Small intestine (tissue), 7 donors: ENCODE measurements around the gene TSPAN11. TPM values are rescaled to one million over a fixed set of nuclear protein-coding genes. Genes with fewer than 3 reads are reported as not detected.

Source experiments
- DNase-seq, 2 donors: peaks; one replicate each; pipeline versions ENCODE4 v3.0.0 to v3.0.0-alpha.2; 2013
- FAIRE-seq: peaks from 2 replicates; lab custom pipeline; 2012; peaks lifted over from hg19 to GRCh38; lab: Jason Lieb, UNC
- H3K27ac ChIP-seq, 3 donors: one replicate each; pipeline ENCODE4 v1.5.1; 2013; ENCODE audit warnings: low read length in 2 of 3, mild to moderate bottlenecking in 2 of 3, control low read depth in 1 of 3, inconsistent platforms in 1 of 3, low read depth in 1 of 3, moderate library complexity in 1 of 3
- H3K27me3 ChIP-seq, 3 donors: one replicate each; pipeline ENCODE4 v1.6.1; 2013; ENCODE audit warnings: low read length in 3 of 3, inconsistent platforms in 1 of 3; ENCODE audit not compliant: control insufficient read depth in 3 of 3, insufficient read depth in 3 of 3
- H3K36me3 ChIP-seq, 3 donors: one replicate each; pipeline ENCODE4 v1.6.1; 2013; ENCODE audit warnings: low read length in 3 of 3, inconsistent platforms in 1 of 3, low read depth in 1 of 3, mild to moderate bottlenecking in 1 of 3, moderate library complexity in 1 of 3; ENCODE audit not compliant: control insufficient read depth in 3 of 3, insufficient read depth in 2 of 3
- H3K4me1 ChIP-seq, 3 donors: one replicate each; pipeline ENCODE4 v1.6.1; 2013; ENCODE audit warnings: low read length in 2 of 3, inconsistent platforms in 1 of 3, low read depth in 1 of 3, mild to moderate bottlenecking in 1 of 3, moderate library complexity in 1 of 3; ENCODE audit not compliant: control insufficient read depth in 3 of 3, insufficient read depth in 2 of 3
- H3K4me3 ChIP-seq, 3 donors: one replicate each; pipeline ENCODE4 v1.5.1; 2013; ENCODE audit warnings: low read length in 3 of 3, control low read depth in 1 of 3, inconsistent platforms in 1 of 3, low read depth in 1 of 3, mild to moderate bottlenecking in 1 of 3, moderate library complexity in 1 of 3
- H3K9me3 ChIP-seq, 2 donors: one replicate each; pipeline ENCODE4 v1.6.1; 2013; ENCODE audit warnings: low read depth in 1 of 2, low read length in 1 of 2; ENCODE audit not compliant: control insufficient read depth in 2 of 2, insufficient read depth in 1 of 2
- WGBS, 3 donors: extraction: QIAGEN DNeasy Blood & Tissue Kit; methylation state at CpG; one replicate each; pipeline ENCODE4 v1.1.7; 2013; 5-methylcytosine and 5-hydroxymethylcytosine counted together
- polyA plus RNA-seq, 4 donors: library from polyadenylated mRNA; stranded (reverse) in 3 of 4; unstranded in 1 of 4; fragments of 200-250 nt in 3 of 4; fragments of 120-200 nt in 1 of 4; gene quantifications; one replicate each; pipeline versions ENCODE4 v1.2.1 to v1.2.3, GENCODE V29; 2013
- donor health status: healthy with polysubstance abuse.
- donor health status: control.
- donor health status: control.
- donor health status: Bipolar disorder and iron deficiency.
- donor health status: healthy.

Gene TSPAN11
- polyA plus RNA-seq, 4 donors = 0.54 to 3.9 (median 3.9) TPM; not detected in 1

DNA sequence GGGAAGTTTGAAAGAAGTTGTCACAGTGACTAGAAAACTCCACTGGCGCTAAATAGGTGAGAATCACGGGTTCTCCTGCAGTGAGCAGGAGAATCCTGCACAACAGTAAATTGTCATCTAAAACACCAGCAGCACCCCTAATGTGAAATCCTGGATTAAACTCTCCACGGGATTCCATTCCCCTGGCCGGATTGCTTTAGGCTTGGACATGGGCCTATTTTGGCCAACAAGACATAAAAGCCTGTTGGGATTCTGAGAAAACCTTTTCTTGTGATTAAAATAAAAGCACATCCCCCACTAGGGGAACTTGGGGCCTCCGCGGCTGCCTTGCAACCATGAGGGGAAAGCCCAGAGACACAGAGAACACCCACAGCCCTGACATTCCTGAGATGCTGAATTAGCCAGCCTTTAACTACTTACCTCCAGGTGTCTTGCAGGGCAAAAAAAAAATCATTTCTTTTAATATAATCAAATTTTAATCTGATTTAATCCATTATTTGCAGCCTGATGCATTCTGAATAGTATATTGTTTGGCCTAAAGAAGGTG lies 21.0 kb upstream of the TSPAN11 start:
- FAIRE-seq = no peak
- H3K4me3 ChIP-seq = no peak overlapping the region
- WGBS, 3 donors = 84 to 85% (median 84%) methylated on average over 6 of the region's 6 CpGs

DNA sequence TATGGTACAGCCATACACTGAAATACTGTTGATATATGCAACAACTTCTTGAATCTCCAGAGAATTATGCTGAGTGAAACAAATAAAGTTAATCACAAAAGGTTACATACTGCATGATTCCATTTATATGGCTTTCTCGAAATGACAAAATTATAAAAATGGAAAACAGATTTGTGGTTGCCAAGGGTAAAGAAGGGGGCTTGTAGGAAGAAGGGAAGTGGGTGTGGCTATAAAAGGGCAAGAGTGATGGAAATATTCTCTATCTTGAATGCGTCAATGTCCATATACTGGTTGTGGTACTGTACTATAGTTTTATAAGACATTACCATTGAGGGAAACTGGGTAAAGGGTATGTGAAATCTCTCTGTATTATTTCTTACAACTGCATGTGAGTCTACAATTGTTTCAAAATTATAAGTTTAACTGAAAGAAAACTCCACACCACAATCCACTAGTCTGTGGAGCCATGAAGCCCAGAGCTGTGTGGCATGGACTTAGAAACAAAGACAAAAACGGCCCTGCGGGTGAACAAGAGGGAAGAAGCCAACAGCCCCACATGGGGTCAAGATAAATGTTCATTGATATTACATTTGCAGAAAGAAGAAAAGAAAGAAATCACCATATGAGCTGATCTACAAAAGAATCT lies 18.3 kb upstream of the TSPAN11 start:
- 76 to 92% (median 90%) methylated on average over 4 of the region's 4 CpGs for WGBS, 3 donors
- peaks cover 0 to 3% (median 0%) of the 10 kb centered on the region in 3 donors for H3K4me1 ChIP-seq
- DNase-seq = no peak
- no peak for FAIRE-seq
- H3K27me3 ChIP-seq = no peaks in the 10 kb centered on the region
- H3K4me3 ChIP-seq = no peak overlapping the region
- no peaks in the 10 kb centered on the region for H3K36me3 ChIP-seq
- H3K27ac ChIP-seq = no peak overlapping the region
- no peaks in the 10 kb centered on the region for H3K9me3 ChIP-seq

More for the DNA sequence above, 21.0 kb upstream of the TSPAN11 start:
- H3K4me1 ChIP-seq = no peaks in the 10 kb centered on the region
- no peaks in the 10 kb centered on the region for H3K27me3 ChIP-seq
- H3K36me3 ChIP-seq = no peaks in the 10 kb centered on the region
- H3K27ac ChIP-seq = no peak overlapping the region
- no peaks in the 10 kb centered on the region for H3K9me3 ChIP-seq
- DNase-seq = no peak

DNA sequence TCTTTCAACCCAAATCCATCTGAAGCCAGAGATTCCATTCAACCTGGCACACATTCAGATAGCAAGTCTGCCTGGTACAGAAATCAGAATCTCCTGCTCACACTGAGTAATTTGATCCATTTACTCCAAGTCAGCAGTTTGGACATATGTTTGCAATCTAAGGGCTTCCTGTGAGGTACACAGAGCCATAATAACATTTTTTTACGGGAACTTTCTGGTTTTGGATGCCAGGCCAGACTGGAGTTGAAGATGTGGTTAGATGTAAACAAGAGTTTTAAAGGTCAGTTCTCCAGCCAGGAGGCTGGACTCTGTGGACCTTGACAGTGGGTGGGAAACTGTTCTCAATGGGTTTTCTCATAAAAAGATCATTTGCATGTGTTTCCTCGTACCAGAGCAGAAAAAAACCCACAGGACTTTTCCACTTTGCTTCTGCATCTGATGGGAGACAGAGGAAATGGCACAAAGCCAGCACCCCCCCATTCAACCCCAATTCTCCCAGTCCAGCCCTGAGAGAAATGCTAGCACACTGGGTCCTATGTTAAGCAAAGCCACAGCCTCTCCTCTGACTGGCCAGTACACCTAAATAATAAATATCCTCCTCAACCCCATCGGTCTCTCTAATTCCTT lies 17.7 kb upstream of the TSPAN11 start:
- H3K4me3 ChIP-seq = no peak overlapping the region
- DNase-seq = no peak
- no peaks in the 10 kb centered on the region for H3K9me3 ChIP-seq
- WGBS, 3 donors = 41 to 51% (median 51%) methylated on average over 3 of the region's 3 CpGs
- no peak for FAIRE-seq
- H3K27me3 ChIP-seq = no peaks in the 10 kb centered on the region
- no peak overlapping the region for H3K27ac ChIP-seq
- no peaks in the 10 kb centered on the region for H3K36me3 ChIP-seq
- peaks cover 0 to 3% (median 0%) of the 10 kb centered on the region in 3 donors for H3K4me1 ChIP-seq

DNA sequence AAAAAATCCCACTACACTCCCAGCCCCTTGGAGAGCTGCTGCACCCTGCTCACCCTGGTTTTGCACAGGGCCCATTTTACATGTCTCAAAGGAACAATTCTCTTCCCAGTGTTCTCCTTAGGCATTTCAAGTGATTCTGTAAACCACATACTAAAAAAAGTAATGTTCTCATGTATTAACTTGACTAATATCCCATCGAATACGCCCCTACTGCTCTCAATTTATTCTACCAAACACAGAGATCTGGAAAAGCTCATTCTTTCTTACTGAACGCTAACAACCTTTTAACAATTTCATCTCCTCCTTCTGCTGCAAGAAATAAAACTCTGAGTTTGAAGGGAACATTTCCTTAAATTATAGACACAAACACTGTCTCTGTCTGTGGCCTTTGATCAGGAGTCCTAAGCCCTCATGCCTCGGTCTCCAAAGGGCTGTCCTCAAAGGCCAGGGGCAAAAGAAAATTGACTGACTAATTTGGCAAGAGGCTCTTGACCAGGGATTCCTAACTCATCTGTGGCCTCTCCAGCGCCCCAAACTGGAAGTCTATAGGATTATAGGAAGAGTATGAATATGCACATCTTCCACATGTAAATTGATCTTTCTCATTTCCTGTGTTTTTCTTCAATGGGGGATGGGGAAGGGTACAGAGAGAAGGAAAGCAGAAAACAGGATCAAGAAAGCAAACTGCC lies 17.1 kb upstream of the TSPAN11 start:
- peaks cover 0 to 3% (median 0%) of the 10 kb centered on the region in 3 donors for H3K4me1 ChIP-seq
- FAIRE-seq (no peak), DNase-seq (no peak)
- H3K4me3 ChIP-seq = no peak overlapping the region
- no peaks in the 10 kb centered on the region for H3K36me3 ChIP-seq
- no peaks in the 10 kb centered on the region for H3K9me3 ChIP-seq
- H3K27me3 ChIP-seq = no peaks in the 10 kb centered on the region
- 65 to 73% (median 68%) methylated on average over 5 of the region's 5 CpGs for WGBS, 3 donors
- peak overlapping the region in 1 of 3 donors; percentile 41 for H3K27ac ChIP-seq

DNA sequence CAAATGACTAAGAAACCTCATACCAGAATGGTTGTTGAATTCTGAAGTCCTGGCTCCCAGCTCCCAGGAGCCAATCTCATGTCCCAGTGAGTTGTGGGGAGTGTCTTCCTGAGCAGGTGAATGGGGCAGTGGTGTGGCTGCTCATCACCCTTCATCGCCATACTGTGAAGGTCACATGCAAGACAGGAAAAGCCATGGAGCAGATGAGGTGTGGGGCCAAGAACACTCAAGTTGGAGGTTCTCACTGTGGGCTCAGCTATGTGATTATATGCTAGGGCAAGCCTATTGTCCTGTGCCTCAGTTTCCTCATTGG lies 16.6 kb upstream of the TSPAN11 start:
- peaks cover 0 to 3% (median 0%) of the 10 kb centered on the region in 3 donors for H3K4me1 ChIP-seq
- H3K27ac ChIP-seq = peak overlapping the region in 1 of 3 donors; percentile 11
- H3K36me3 ChIP-seq = no peaks in the 10 kb centered on the region
- 85 to 89% (median 88%) methylated on average over 1 of the region's 1 CpG for WGBS, 3 donors
- no peaks in the 10 kb centered on the region for H3K9me3 ChIP-seq
- FAIRE-seq = no peak
- DNase-seq = no peak
- H3K27me3 ChIP-seq = no peaks in the 10 kb centered on the region
- no peak overlapping the region for H3K4me3 ChIP-seq

DNA sequence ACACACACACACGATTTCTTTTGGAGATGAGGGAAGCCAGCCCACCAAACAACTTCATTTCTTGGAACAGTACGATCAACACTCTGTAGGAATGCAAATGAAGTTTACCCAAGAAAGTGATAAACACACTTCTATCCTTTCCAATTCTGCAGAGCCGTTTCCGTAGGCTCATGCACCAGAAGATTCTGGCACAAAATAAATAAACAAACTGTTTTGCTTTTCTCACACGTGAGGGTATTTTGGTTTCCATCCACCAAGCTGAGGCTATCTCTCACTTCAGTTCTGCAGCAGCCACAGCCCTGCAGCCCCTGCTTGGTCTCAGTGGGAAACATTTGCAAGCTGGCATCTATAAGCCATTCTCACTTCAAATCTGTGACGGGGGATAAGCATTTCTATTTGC lies 15.3 kb upstream of the TSPAN11 start:
- 42 to 51% (median 46%) methylated on average over 6 of the region's 6 CpGs for WGBS, 3 donors
- H3K36me3 ChIP-seq = no peaks in the 10 kb centered on the region
- no peak overlapping the region for H3K27ac ChIP-seq
- peaks cover 0 to 3% (median 0%) of the 10 kb centered on the region in 3 donors for H3K4me1 ChIP-seq
- no peak overlapping the region for H3K4me3 ChIP-seq
- no peak for FAIRE-seq
- no peaks in the 10 kb centered on the region for H3K27me3 ChIP-seq
- DNase-seq = no peak
- no peaks in the 10 kb centered on the region for H3K9me3 ChIP-seq

DNA sequence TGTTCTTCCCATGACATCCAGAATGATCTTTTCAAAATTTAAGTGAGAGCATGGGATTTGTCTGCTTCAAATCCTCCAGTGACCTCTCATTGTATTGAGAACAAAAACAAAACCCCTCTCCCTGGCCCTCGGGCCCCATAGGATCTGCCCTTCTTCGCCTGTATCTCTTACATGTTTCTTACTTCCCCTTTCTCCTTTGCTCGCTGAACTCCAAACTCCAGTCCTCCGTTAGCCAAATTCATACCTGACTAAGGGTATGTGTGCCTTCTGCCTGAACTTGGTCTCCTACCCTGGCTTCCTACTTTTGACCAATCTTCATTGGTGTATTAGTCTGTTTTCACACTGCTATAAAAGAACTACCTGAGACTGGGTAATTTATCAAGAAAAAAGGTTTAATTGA lies 13.2 kb upstream of the TSPAN11 start:
- H3K27ac ChIP-seq = no peak overlapping the region
- no peaks in the 10 kb centered on the region for H3K27me3 ChIP-seq
- no peaks in the 10 kb centered on the region for H3K36me3 ChIP-seq
- H3K4me3 ChIP-seq = no peak overlapping the region
- FAIRE-seq (no peak), DNase-seq (no peak)
- H3K4me1 ChIP-seq = peaks cover 0 to 3% (median 0%) of the 10 kb centered on the region in 3 donors
- no peaks in the 10 kb centered on the region for H3K9me3 ChIP-seq
- 66 to 83% (median 76%) methylated on average over 4 of the region's 4 CpGs for WGBS, 3 donors

DNA sequence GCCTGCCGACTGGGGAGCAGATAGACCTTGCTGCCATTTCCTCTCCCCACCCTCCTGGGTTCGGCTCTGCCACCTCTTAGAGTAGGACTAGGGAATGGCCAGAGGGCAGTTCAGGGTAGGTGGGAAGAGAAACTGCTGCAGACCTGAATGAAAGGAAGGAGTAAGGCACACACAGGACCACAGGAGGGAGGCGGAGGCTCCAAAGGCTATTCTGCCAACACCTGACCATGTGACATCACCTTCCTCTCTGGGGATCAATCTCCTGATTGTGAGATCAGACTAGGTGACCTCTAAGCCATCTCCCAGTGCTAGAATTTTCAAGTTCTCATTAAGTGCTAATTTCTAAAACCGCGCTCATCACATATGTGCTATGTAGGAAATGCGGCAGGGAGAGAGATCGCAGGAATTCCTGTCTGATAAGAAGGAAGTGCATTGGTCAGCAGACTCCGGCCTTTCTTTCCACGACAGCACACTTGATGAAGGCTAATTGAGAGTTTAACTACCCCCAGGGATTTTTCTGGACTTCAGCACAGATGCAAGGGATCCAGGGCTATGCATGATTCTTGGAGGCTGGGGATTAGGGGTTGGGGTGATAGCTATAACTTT lies 11.5 kb upstream of the TSPAN11 start:
- H3K4me1 ChIP-seq = peaks cover 0 to 3% (median 0%) of the 10 kb centered on the region in 3 donors
- 75 to 87% (median 78%) methylated on average over 9 of the region's 9 CpGs for WGBS, 3 donors
- DNase-seq = no peak
- H3K27ac ChIP-seq = no peak overlapping the region
- no peaks in the 10 kb centered on the region for H3K9me3 ChIP-seq
- no peak for FAIRE-seq
- H3K4me3 ChIP-seq = no peak overlapping the region
- H3K36me3 ChIP-seq = no peaks in the 10 kb centered on the region
- H3K27me3 ChIP-seq = no peaks in the 10 kb centered on the region
